Frontal cortex (tissue), 4 donors: ENCODE data around the gene ADAM12. TPM values are rescaled to one million over a fixed set of nuclear protein-coding genes. Genes with fewer than 3 reads are reported as not detected.

Experiments used
- DNase-seq, 2 donors: peaks; one replicate each; pipeline ENCODE4 v3.0.0; 2012; ENCODE audit warnings: low spot score in 2 of 2
- FAIRE-seq: peaks from 2 replicates; lab custom pipeline; 2012; peaks lifted over from hg19 to GRCh38; lab: Jason Lieb, UNC
- total RNA-seq: library from RNA; depleted of rRNA; stranded (reverse); fragments of >200 nt; gene quantifications from one replicate; pipeline ENCODE4 v1.2.3, GENCODE V29; 2014
- donor health status: control.
- donor health status: control.
- donor health status: control.

Gene ADAM12
- total RNA-seq, 1 donor from 2014 or later: 2.9 TPM

DNA sequence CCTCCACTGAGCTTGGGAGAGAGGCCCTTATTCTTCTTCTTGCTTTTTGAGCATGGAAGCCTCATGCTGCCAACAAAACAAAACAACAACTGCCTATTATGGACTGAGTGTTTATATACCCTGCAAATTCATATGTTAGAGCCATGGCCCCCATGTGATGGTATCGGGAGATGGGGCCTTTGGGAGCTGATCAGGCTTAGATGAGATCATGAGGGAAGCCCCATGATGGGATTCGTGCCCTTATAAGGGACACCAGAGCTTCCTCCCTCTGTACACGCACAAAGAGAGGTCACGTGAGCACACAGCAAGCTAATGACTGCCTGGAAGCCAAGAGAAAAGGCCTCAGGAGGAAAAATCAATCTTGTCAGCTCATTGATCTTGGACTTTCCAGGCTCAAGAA, 256.9 kb downstream of the ADAM12 start:
- DNase-seq (no peak), FAIRE-seq (no peak)

DNA sequence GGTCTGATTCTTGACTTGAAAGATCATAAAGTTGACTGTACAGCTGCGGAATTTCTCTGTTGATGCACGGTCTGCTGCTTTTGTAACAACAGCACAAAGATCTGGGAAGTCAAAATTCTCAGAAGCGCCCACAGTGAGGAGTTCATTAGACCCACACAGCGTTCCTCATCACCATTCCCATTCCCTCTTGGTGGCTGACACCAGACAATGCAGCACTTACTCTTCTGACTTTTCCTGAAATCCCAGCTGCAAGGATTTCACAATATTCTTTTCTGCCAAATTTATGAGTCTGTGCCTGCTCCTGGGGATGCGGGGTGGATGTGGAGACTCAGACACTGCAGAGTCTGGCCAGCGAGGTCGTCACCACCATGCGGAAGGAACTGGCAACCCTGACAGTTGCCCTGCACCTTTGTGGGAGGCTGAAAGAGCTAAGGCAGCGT, 258.0 kb downstream of the ADAM12 start:
- no peak for DNase-seq
- FAIRE-seq: no peak

DNA sequence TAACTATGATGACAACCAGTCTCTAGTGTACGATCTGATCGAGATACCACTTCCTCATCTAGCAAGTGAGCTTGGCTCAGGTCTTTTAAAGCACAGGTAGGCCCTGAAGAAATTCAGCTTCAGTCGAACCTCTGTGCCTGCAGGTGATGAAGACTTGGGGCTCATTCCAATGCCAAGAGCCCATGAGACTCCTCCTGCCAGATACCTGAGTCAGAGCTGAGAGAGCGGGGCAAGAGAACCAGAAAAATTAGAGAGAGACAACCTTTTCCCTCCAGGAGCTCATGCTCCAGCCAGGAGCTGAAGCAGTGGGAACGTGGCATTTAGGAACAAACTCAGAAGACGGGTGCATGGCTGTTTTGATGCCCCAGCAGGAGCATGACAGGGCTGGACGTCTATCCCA, 259.3 kb downstream of the ADAM12 start:
- FAIRE-seq: no peak

DNA sequence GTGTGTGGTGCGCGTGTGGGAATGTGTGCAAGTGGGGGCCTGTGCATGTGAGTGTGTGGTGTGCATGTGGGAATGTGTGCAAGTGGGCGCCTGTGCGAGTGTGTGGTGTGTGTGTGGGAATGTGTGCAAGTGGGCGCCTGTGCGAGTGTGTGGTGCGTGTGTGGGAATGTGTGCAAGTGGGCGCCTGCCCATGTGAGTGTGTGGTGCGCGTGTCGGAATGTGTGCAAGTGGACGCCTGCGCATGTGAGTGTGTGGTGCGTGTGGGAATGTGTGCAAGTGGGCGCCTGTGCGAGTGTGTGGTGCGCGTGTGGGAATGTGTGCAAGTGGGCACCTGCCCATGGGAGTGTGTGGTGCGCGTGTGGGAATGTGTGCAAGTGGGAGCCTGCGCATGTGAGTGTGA, 259.7 kb downstream of the ADAM12 start:
- FAIRE-seq (no peak), DNase-seq (no peak)

More for the DNA sequence above, 259.3 kb downstream of the ADAM12 start:
- DNase-seq: no peak

DNA sequence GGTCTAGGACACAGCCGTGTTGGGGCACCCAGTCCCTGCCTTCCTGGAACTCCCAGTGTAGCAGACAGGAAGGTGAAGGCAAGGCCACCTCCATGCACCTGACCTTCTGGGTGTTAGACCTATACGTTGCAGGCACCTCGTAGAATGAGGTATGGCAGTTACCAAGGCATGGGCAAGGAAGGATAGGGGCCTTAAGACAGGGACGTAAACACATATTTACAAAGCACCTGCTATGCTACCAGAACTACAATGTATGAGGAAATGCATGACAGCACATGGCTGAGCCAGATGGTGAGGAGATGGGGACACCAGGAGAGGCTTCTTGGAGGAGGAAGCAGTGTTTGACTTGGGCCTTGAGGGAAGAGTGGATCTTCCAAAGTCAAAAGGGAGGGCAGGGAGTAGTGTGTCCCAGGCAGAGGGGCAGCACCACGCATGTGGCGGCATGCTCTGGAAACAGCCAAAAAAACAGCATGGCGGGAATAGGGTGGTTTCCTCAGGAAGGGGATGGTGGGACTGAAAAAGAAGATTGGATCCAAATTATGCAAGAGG, 260.7 kb downstream of the ADAM12 start:
- FAIRE-seq: no peak
- no peak for DNase-seq

DNA sequence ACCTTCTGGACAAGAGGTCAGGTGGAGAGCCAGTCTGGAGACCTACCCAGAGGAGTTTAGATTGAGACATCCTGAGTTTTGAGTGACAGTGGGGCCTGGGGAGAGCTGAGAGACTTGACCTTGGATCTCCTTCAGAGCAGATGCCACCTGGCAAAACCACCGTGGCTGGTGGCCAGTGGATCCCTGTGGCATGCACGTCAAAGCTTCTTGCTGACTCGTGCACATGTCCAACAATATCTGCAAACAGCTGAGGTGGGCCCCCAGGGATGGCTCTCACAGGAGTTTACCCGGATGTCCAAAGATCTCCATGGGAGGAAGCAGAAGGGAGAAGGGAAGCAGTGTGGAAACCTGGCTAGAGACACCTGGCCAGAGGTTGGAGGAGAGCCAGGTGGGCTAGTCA, 261.4 kb downstream of the ADAM12 start:
- FAIRE-seq (no peak), DNase-seq (no peak)

DNA sequence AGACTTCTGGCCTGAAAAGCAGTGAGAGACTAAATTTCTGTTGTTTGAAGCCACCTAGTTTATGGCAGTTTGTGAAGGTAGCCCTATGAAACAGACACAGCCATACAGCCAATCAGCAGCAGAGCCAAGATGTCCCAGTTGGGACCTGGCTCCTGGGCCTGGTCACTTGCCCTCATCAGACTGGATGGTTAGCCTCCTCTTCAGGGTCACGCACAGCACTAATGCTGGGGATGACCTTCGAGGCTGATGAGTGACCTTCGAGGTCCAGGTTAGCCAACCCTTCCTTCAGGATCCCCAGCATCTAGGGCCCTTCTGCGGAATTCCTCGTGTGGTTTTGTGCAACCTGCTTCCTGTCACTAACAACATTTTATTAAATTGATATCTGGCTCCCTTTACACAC, 262.3 kb downstream of the ADAM12 start:
- DNase-seq (no peak), FAIRE-seq (no peak)

DNA sequence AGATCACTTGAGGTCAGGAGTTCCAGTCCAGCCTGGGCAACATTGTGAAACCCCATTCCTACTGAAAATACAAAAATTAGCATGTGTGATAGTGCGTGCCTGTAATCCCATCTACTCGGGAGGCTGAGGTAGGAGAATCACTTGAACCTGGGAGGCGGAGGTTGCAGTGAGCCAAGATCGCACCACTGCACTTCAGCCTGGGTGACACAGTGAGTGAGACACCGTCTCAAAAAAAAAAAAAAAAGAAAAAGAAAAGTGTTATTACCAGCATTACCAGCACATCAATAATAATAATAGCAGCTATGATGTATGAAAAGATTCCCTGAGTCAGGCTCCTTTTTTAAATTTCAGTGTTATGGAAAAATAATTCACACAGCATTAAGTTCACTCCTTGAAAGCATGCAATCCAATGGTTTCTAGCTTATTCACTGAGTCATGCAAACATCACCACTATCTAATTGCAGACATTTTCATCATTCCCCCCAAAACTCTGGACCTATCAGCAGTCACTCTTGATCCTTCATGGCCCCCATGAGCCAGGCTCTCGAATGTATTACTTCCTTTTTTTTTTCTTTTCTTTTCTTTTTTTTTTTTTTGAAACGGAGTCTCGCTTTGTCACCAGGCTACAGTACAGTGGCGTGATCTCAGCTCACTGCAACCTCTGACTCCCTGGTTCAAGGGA, 263.5 kb downstream of the ADAM12 start:
- no peak for FAIRE-seq
- no peak for DNase-seq

DNA sequence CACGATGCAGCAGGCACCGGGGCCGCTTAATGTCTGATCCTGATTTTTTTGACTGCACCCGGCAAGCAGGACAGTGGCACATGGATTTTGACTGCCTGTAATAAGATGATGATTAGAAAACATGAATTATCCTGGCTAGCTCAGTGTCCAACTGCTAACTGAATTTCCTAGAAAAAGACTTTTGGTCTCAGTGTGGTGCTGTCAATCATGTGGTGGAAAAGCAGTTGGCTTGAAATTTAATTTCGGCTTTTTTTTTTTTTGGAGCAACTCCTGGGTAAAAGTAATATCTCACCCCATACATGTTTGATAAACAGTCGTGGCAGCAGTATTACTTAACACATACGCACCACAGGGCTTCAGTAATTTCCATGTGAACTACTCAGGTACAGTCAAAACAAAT, 264.2 kb downstream of the ADAM12 start:
- no peak for FAIRE-seq

DNA sequence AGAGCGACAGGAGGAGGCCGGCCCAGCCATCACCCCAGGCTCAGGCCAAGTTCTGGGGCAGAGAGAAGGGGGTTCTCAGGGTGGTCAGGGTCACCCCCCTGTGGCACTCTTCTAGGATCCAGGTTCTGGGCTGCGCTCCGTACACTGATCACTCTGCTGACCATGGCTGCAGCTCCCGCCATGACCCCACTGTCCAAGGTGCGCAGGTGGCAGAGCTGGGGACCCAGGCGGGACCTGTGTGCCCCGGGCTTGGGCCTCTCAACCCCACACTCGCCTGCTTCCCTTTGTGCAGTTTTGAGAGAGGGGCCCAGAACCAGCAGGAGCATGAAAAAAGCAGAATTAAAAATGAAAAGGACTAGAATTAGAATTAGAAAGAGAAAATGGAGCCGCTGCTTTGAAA, 264.8 kb downstream of the ADAM12 start:
- DNase-seq (no peak), FAIRE-seq (no peak)

More for the DNA sequence above, 264.2 kb downstream of the ADAM12 start:
- no peak for DNase-seq

DNA sequence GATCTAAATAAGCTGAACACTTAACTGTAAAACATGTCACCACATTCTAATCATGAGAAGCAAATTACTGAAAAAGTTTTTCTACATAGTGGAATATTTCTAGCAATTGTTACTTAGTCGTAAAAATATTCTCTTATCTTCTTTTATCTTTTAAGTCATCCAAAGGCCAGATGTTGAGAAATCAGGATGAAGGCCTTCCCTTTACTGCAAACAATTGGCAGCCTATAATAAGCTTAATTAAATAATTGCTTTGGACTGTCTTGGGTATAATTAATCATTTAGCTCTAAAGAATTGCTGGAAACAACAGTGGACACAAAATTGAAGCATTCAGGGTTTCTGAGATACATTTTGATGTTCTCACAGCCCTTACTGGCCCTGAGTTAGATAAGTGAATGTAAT, 265.4 kb downstream of the ADAM12 start:
- DNase-seq (no peak), FAIRE-seq (no peak)

DNA sequence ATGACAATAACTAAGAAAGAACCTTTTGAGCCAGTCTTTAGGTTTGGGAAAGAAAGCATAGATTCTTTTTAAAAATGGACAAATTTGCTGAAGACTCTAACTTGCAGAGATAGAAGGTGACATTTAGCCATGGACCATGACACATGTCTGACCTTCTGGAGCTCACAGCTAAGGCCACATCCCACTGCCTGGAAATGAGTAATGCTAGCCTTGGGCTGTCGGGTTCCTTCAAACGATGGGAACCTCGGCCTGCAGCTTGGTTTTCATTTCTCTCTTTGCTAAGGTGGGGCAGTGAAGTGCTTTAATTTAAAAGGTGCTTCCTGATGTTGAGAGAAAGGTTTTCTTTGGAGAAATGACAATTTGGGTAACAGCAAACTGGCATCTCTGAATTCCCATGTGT, 268.7 kb downstream of the ADAM12 start:
- FAIRE-seq (no peak), DNase-seq (no peak)

DNA sequence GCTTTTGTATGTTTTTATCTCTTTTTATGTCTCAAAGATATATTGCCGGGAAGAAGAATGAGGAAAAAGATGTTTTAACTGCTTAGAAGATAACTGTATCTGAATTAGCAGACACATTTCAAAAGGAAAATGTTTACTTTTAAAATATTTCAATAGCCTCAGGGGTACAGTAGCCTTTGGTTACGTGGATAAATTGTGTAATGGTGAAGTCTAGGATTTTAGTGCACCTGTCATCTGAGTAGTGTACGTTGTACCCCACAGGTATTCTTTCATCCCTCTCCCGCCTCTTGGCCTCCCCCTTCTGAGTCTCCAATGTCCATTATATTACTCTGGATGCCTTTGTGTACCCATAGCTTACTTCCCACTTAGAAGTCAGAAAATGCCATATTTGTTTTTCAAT, 269.8 kb downstream of the ADAM12 start:
- DNase-seq (no peak), FAIRE-seq (no peak)

DNA sequence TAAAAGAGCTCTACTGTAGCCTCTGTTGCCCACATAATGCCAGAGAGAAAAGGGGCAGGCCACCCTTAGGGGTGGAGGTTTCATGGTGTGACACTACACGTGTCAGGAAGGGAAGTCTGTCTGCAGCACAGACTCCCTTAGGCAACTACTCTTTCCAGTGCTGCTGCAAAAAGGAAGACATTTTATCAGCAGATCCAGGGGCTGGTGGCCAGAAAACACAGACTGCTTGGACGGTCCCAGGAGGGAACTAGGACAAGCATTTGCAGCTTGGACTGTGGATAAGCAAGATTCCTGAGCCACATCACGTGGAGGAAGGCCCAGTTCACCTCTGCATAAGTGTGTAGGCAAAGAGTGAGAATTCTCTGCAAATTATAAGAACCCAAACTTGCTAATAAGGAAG, 271.1 kb downstream of the ADAM12 start:
- FAIRE-seq: no peak

DNA sequence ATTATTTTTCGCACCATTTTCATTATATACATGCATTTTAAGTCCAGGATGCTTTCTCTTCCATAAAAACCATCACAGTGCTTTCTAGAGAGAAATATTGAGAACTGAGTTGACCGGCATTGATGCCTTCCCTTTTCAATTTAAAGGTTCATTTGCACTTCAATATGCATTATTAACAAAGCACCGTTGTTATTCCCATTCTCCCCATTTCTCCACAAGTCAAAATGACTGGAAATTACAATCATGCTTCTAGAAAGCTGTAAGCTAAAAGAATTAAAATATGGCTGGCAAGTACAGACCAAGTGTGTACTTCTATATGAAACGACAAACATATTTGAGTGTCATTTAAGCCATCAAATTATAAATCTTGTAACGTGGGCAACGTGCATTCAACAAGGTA, 272.4 kb downstream of the ADAM12 start:
- FAIRE-seq (no peak), DNase-seq (no peak)

More for the DNA sequence above, 271.1 kb downstream of the ADAM12 start:
- no peak for DNase-seq

DNA sequence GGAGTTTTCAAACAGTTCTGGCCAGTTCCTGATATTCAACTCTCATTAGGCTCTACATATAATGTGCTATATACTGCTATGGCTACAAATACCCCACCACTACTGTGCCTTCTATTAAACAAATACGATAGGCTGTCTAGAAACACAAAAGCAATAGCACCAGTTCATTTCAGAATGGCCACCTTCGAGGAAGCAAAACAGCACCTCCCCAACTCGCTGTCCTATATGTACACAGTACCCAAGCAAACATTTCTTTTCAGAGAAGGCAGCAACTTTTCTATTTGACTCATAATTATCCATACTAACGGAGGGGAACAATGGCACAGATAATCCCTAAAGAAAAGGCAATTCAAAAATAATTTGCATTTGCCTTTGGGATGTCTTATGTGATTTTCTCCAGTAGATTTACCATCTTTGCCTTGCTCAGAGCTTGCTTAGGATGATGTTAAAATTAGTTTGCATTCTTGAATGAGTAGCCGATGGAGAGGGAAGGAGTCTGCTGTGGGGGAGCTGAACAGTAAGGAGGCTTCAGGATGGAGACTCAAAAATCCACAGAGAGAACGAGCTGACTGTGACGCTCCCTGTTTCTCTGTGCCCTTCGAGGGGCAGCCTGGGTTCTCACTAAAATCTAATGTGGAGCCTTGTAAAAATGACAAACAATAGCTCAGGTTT, 273.3 kb downstream of the ADAM12 start:
- no peak for DNase-seq
- FAIRE-seq: no peak

DNA sequence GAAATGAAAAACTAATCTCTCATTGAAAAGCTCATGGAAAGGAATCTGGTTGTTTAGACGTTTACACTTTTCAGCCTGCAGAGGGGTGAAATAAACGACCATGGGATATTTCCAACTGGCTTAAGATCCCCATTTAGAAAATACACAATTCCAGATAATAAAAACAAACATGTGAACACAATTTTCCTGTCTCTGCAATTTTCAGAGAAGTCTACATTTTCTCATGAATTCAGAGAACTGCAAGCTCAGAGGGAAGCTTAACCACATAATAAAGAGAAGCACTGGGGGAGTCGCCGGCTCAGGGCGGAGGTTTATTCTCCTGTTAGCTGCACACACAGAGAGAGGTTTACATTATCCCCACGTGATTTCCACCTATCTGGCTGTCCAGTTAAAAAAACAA, 276.8 kb downstream of the ADAM12 start:
- FAIRE-seq (no peak), DNase-seq (no peak)

DNA sequence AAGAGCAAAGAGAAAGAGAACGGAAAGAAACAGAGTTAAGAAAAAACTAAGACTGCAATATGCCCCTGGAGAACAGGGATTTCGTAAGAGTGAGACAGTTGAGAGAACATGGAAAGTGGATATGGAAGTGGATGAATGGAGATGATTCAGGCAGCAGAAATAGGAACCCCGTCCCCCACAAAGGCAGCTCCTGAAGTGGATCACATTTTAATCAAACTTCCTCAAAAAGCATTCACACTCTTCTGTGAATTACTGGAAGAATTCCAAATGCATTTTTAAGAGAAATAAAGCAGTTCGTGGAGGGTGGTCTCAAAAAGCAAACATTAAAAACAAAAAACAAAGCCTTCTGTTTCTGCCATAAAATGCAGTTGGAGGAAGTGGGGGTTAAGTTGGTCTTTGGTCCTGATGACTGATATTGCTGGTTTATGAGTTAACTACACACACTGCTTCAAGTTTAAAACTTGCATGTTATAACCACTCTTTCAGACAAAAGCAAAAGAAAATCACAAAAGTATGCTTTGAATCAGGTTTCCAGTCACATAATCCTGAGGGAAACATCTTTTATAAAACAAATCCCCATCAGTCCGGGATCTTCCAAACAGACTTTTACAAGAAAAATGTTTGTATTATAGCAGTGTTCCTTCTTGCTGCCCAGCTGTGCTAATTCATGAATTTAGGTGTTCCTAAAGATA, 277.6 kb downstream of the ADAM12 start:
- no peak for DNase-seq
- FAIRE-seq: no peak

DNA sequence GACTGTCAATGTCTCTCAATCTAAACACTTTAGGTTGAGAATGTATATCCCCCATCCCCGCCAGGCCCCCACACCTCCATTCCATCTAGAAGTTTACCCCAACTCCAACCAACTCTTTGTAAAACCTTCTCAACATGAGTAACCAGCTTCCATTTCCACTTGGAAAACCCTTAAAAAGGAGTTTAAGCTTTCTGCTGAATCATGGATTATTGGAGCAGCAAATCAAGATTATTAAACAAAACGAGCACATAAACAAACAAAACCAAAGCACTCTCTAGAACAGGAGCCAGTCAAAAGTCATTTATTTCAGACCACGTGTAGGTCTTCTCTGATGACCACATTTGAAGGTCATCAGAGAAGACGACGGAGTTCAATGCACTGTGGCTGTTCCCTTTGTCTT, 278.4 kb downstream of the ADAM12 start:
- no peak for FAIRE-seq
- DNase-seq: no peak

DNA sequence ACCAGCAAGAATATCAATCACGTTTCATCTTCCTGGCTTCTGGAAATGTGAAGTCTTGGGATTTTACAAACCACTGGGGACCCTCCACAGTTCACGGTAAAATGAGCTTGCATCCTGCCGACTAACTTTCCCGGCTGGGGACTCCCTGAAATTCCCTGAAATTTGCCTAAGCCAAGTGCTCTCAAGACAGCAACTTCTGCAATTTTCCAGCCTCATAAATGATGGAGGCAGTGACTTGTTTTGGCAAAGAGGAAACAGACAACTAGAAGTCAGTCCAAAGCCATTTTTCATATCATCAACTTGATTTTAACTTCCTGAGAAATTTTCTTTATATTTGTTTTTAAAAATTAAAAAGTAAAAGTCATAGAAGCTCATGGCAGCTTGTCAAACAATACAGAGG, 279.6 kb downstream of the ADAM12 start:
- DNase-seq (no peak), FAIRE-seq (no peak)

DNA sequence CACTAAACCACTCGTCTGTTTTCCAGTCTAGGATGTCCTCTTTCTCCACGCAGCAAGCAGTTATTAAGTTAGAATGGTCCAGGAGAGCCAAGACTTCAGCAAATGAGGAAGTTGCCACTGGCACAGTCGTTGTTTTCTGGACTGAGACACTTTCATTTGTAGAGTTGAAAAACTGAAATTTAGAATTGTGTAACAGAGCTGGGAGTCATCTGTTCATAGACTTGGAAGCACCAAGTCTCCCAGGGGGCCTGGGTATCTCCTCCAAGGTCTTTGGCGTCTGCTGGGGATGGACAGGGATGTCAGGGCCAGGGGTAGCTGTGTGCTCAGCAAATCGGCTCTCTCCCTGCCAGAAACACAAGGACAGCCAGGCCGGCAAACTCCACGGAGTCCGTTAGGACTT, 283.5 kb downstream of the ADAM12 start:
- DNase-seq (no peak), FAIRE-seq (no peak)
